ENCODE measurements around the gene PODXL.

PODXL gene

GRCh38 chr7:131501930-131502685 lies 54.3 kb downstream of the PODXL start:
- Histone ChIP-seq H3K9ac (ENCODE audit: low read length) (no peak overlapping the region), H3K4me2 (ENCODE audit: low read depth, low read length, poor library complexity, severe bottlenecking) (no peak overlapping the region), H3K4me3 (ENCODE audit: insufficient read depth, low read length, poor library complexity, severe bottlenecking) (no peak overlapping the region), H4K20me1 (ENCODE audit: low read depth, low read length) (no peaks in the 10 kb centered on the region), H2AFZ (ENCODE audit: low read depth, low read length, severe bottlenecking) (no peak overlapping the region), H3K79me2 (ENCODE audit: insufficient read depth, low read length) (no peaks in the 10 kb centered on the region), H3K9me3 (ENCODE audit: insufficient read depth, low read length) (no peaks in the 10 kb centered on the region), H3K9me2 (replicated peaks; ENCODE audit: insufficient read depth, low read length) (no peaks in the 10 kb centered on the region), H3K36me3 (ENCODE audit: low read length) (no peaks in the 10 kb centered on the region), H3F3A (ENCODE audit: insufficient read depth) (no peaks in the 10 kb centered on the region; the same call in 1 of the 2 replicates), H3K27ac (ENCODE audit: low read depth, low read length) (no peak overlapping the region), H3K27me3 (ENCODE audit: low read length) (no peaks in the 10 kb centered on the region)
- TF ChIP-seq EZH2phosphoT487 (conservative IDR thresholded peaks at IDR 0.05; ENCODE audit: low read length), result no peak
- TF ChIP-seq CTCF (IDR thresholded peaks at IDR 0.05; ENCODE audit: insufficient read depth, low read length, poor library complexity, severe bottlenecking), result no peak

- H3K27ac ChIP-seq (ENCODE audit: low read depth, low read length), result no peak overlapping the region
Measured at GRCh38 chr7:131501422-131501821, 55.0 kb downstream of the PODXL start.

DNA sequence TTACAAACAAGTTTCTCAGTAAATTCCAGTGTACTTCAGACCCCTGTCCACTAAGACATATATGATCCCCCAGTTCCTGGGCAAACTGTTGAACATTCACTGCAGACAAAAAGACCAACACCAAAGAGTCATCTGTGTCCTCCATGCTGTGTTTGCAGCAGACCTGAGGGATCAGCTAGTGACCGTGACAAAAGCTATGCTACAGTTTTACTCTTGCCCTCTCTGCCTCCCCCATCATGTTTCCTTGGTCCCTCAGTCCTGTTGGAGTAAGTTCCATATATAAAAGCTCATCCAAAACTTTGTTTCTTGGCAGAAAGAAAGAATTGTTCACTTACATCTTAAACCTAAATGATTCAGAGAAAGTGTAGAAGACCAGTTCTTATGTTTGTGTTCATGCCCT lies 56.1 kb downstream of the PODXL start:
- Histone ChIP-seq H3K36me3 (ENCODE audit: low read length) (no peaks in the 10 kb centered on the region), H3K27ac (ENCODE audit: low read depth, low read length) (no peak overlapping the region), H2AFZ (ENCODE audit: low read depth, low read length, severe bottlenecking) (no peak overlapping the region), H3K4me3 (ENCODE audit: insufficient read depth, low read length, poor library complexity, severe bottlenecking) (no peak overlapping the region), H3K9me2 (replicated peaks; ENCODE audit: insufficient read depth, low read length) (no peaks in the 10 kb centered on the region), H3K4me2 (ENCODE audit: low read depth, low read length, poor library complexity, severe bottlenecking) (no peak overlapping the region), H4K20me1 (ENCODE audit: low read depth, low read length) (no peaks in the 10 kb centered on the region), H3K79me2 (ENCODE audit: insufficient read depth, low read length) (no peaks in the 10 kb centered on the region), H3K27me3 (ENCODE audit: low read length) (no peaks in the 10 kb centered on the region), H3F3A (ENCODE audit: insufficient read depth) (no peaks in the 10 kb centered on the region; the same call in 1 of the 2 replicates), H3K9ac (ENCODE audit: low read length) (no peak overlapping the region), H3K9me3 (ENCODE audit: insufficient read depth, low read length) (no peaks in the 10 kb centered on the region)
- TF ChIP-seq CTCF (IDR thresholded peaks at IDR 0.05; ENCODE audit: insufficient read depth, low read length, poor library complexity, severe bottlenecking) (no peak), EZH2phosphoT487 (conservative IDR thresholded peaks at IDR 0.05; ENCODE audit: low read length) (no peak)

More at GRCh38 chr7:131501422-131501821, 55.0 kb downstream of the PODXL start:
- Histone ChIP-seq H3K27me3 (ENCODE audit: low read length) (no peaks in the 10 kb centered on the region), H4K20me1 (ENCODE audit: low read depth, low read length) (no peaks in the 10 kb centered on the region), H3K9me3 (ENCODE audit: insufficient read depth, low read length) (no peaks in the 10 kb centered on the region), H3F3A (ENCODE audit: insufficient read depth) (no peaks in the 10 kb centered on the region; the same call in 1 of the 2 replicates), H3K79me2 (ENCODE audit: insufficient read depth, low read length) (no peaks in the 10 kb centered on the region), H3K4me2 (ENCODE audit: low read depth, low read length, poor library complexity, severe bottlenecking) (no peak overlapping the region), H2AFZ (ENCODE audit: low read depth, low read length, severe bottlenecking) (no peak overlapping the region), H3K9ac (ENCODE audit: low read length) (no peak overlapping the region), H3K4me3 (ENCODE audit: insufficient read depth, low read length, poor library complexity, severe bottlenecking) (no peak overlapping the region), H3K9me2 (replicated peaks; ENCODE audit: insufficient read depth, low read length) (no peaks in the 10 kb centered on the region), H3K36me3 (ENCODE audit: low read length) (no peaks in the 10 kb centered on the region)
- TF ChIP-seq CTCF (IDR thresholded peaks at IDR 0.05; ENCODE audit: insufficient read depth, low read length, poor library complexity, severe bottlenecking), result no peak

All from SU-DHL-6 (cell line).